GM21526 (cell line): ENCODE data around the gene ZDHHC13.

ENCODE experiments used
- ATAC-seq: cut with Tn5 transposase; IDR thresholded peaks from one replicate; pipeline ENCODE4 v1.9.1; 2021; ENCODE audit warnings: moderate library complexity; ENCODE audit not compliant: unreplicated experiment, low FRiP score

ZDHHC13 gene

GRCh38 chr11:19116971-19117759, at the start of gene ZDHHC13:
Gene ZDHHC13 (plus strand): TSS chr11:19117168. CDS start chr11:19117250, 82 bp downstream.
- ATAC-seq, result peak; percentile 98

DNA sequence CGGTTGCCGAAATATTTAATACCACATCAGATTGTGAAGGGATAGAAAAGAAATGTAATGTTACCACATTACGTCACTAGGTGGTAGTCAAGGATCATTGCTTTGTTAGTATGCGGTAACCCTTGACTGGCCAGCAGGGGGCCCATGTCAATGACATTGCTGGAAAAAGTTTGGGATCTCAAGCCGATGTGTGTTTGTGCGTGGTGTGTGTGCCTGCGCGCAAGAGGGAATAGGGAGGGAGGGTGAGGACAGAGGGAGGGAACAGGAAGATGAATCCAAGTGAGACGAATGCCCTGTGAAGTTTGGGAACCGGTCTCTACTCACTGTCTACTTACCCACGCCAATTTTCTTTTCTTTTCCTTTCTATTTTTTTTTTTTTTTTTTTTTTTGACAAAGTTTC, 45.7 kb upstream of the ZDHHC13 start:
- peak; percentile 98 for ATAC-seq

- ATAC-seq, result no peak
Measured at GRCh38 chr11:19072464-19072863, 44.5 kb upstream of the ZDHHC13 start.

- no peak for ATAC-seq
Measured at GRCh38 chr11:19073454-19074415, 43.2 kb upstream of the ZDHHC13 start.

- no peak for ATAC-seq
Measured at GRCh38 chr11:19075636-19076035, 41.3 kb upstream of the ZDHHC13 start.

DNA sequence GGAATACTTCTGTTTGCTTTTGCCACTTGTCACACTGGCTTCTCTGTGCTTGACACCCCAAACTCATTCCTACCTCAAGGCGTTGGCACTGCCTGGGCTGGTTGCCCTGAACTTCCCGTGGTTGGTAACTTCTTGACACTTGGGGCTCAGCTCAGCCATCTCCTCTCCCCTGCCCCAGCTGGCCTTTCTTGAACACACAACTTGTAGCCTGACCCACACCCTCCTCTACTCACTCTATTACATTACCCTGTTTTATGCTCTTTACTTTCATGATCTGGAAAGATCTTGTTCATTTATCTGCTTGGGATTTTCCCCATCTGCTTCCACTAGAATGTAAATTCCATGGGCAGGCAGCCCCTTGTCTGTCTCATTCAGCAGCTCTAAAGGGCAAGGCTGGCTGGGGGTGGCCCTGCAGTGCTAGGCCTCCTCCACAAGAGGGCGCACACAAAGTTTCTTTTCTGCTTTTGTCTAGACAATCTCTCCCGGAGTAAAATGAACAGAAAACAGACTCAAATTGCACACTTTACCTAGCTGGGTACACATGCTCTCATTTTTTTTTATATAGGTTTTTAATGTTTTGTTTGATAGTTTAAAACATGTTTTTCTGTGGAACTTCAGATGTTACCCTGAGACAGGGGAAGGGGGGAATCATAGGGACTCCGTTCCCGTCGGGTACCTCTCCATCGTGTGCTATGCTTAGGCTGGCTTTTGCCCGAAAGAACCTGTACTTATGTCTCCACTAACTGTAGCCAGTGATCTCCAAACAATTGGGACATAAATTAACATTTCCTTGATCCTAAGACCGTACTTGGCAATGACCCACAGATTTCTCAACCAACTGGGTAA, 40.0 kb upstream of the ZDHHC13 start:
- peak; percentile 74 for ATAC-seq

GRCh38 chr11:19077965-19078364, 39.0 kb upstream of the ZDHHC13 start:
- ATAC-seq, result no peak

DNA sequence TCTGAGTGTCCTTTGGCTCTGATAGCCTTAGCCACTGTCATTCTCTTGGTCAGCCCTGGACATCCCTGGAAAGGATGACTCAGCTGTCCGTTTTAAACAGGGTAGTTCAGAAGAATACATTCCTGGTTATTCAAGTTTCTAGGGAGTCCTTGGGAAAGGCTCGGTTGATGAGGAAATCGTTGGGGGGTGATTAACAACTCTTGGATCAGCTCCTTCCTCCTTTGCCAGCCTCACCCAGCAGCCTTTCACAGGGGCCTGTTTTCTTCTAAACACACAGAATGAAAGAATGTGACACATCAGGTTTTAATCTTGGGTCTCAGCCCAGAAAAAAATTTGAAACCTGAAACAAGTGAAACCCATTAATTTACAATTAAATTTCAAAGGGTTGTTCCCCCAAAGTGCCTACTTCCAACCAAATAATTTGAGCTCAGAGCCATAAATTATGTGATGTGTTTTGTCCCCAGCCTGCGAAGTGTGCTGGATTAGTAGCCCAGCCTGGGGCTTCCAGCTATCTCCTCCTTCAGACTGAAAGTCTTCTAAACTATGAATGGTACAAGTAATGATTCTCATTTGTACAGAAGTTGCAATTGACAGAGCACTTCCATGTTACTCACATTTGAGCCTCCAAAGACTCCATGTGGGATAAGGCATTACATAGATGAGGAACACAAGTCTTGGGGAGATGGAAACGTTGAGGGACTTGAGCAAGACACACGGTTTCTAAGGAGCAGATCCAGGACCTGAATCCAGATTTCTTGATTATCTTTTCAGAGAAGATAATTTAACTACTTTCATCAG, 37.1 kb upstream of the ZDHHC13 start:
- ATAC-seq, result no peak

DNA sequence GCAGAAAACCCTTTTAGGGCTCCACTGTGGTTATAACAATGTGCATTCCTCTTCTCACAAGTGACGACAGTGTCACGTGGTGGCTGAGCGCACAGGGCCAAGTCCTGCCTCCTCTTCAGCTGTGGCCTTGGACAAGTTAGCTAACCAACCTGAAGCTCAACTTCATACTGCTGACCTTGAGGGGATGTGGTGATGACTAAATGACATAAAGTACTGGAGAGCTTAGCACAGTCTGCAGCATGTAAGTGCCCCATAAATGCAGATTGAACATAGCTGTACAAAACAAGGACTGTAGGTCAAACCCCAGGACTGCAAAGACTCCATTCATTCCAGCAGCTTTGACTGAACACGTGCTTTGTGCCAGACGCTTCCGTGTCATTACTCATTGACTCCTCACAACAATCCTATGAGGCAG, 36.4 kb upstream of the ZDHHC13 start:
- no peak for ATAC-seq

DNA sequence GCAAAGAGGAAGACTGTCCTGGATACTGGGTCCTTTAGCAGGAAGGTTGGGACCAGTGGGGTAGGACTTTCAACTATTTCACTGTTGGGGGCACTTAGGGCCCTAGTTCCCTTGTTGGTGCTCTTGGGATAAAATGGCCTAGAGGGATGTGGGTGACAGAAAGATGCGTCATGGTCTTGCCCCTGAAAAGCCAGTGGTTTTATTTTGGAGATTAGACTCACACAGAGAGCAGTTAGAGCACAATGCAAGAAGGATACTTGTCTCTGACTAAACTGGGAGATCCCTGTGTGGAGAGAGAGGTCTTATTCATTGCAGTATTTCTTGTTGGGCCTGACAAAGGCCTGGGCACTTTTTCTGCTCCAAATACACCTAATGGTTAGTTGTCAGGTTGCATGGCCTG, 33.8 kb upstream of the ZDHHC13 start:
- no peak for ATAC-seq

DNA sequence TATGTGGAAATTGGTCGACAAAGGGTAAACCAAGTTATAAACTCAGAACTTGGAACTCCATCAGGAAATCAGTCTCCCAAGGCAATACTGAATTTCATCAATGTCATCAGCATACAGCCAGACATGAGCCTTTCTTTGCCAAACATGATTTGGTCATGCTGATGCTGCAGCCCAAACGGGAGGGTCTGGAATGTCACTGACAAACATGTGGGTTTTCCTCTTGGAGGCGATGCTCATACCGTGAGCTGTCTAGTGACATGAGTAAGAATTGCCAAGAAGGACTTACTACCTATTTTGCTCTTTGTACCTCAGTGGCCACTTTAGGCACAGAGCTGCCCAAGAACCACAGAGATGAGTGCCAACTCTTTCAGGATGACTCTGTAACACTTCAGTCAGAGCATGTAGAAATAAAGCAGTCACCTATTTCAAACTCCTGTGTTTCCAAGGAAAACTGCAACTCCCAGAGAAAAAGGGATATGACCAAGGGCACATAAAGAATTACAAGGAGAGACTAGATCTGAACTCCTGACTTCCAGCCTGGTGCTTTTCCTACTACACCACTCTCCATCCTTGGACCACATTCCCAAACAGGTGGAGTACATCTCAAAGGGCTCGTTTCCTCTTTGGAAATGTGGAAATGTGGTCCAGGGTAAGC, 32.2 kb upstream of the ZDHHC13 start:
- no peak for ATAC-seq

GRCh38 chr11:19087658-19088057, 29.3 kb upstream of the ZDHHC13 start:
- no peak for ATAC-seq

DNA sequence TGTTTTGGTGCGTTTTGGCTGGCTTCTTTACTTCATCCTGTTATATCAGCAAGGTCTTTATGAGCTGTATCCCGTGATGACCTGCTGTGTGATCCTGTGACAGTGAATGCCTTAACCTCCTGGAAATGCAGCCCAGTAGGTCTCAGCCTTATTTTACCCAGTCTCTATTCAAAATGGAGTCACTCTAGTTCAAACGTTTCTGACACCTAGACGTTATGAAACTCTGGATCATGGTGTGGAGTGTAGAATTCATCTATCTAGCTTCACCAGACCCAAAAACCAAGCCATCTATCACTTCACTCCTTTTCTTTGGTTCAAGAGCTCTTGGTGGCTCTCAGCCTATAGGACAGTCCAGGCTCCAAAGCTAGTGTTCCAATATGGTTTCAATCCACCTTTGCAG, 28.2 kb upstream of the ZDHHC13 start:
- ATAC-seq, result no peak

- ATAC-seq, result no peak
Measured at GRCh38 chr11:19089421-19089820, 27.5 kb upstream of the ZDHHC13 start.

GRCh38 chr11:19091366-19091765, 25.6 kb upstream of the ZDHHC13 start:
- no peak for ATAC-seq

DNA sequence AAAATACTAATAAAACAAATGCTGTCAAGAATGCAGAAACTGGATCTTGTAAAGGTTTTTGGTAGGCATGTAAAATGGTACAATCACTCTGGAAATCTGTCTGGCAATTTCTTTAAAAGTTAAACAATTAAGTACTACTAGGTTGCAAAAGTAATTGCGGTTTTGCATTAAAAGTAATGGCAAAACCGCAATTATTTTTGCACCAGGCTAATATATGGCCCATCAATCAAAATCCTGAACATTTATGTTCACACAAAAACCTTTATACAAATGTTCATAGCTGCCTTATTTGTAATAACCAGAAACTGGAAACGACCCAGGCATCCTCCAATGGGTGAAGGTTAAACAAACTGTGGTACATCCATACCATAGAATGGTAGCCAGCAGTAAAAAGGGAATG, 24.6 kb upstream of the ZDHHC13 start:
- no peak for ATAC-seq

DNA sequence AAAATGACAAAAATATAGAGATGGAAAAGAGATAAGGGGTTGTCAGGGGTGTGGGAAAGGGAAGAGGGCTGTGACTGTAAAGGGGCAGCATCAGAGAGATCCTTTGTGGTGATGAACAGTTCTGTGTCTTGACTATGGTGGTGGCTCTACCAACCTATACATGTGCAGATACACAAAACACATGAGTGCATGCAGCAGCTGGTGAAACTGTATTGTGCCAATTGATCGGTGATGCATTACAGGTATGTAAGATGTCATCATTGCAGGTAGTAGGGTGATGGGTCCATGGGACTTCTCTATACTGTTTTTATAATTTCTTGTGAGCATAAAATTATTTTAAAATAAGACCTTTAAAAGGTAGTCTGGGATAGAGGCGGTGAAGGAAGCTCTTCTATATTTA, 24.1 kb upstream of the ZDHHC13 start:
- no peak for ATAC-seq

- ATAC-seq, result no peak
Measured at GRCh38 chr11:19093976-19094375, 23.0 kb upstream of the ZDHHC13 start.

GRCh38 chr11:19094859-19095258, 22.1 kb upstream of the ZDHHC13 start:
- ATAC-seq, result no peak
